Adrenal gland (tissue), 5 donors: ENCODE measurements around the gene PRTFDC1.

Experiments
- POLR2A ChIP-seq, 2 donors: fragments of 450-650 bp; IDR thresholded peaks; one replicate each; pipeline ENCODE4 v1.6.1; 2017; ENCODE audit warnings: antibody characterized with exemption in 2 of 2, mild to moderate bottlenecking in 2 of 2, moderate library complexity in 1 of 2
- TF ChIP-seq, protein P1 (sequence below), 6 experiments: fragments of 450-650 bp in 4 of 6; fragments of 200-600 bp in 2 of 6; sonication (generic) in 1 of 6; IDR thresholded peaks; 1 replicate in 5 of 6; 2 replicates in 1 of 6; pipeline versions ENCODE4 v1.5.1 to v1.8.0; 2016 to 2021; ENCODE audit warnings: antibody characterized with exemption in 6 of 6, mild to moderate bottlenecking in 2 of 6, moderate library complexity in 1 of 6
- donor health status: DM: no; HTN: no; CAD: no.

DNA sequence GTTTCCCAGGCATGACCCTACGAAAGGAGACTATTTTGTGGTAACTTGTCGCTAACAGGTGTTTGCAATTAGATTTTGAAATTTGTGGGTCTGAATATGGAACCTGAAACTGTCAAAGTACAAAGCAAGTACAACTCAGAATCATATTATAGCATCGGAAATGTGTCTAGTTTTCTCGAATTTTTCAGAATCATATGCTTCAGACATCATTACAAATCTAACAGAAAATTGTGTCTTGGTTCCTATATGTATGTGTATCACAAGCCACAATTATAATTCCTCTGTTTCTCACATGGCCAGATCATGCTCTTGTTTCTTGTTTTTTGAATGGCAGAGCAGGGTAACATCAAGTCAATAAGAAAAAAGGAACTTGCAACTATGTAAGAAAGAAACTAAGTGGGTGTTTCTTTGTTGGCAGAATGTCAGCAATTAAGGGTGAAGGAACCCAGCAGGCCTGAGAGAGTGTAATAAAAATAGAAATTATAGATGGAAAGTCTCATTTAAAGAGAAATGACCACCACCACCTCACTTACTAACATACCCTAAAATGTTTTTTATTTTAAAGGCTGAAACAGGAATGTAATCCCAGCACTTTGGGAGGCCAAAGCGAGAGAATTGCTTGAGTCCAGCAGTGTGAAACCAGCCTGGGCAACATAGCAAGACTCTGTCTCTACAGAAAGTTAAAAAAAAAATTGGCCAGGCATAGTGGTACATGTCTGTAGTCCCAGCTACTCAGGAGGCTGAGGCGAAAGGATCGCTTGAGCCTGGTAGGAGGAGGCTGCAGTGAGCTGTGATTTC lies 51.3 kb downstream of the PRTFDC1 start:
- TF ChIP-seq, protein P1, sequence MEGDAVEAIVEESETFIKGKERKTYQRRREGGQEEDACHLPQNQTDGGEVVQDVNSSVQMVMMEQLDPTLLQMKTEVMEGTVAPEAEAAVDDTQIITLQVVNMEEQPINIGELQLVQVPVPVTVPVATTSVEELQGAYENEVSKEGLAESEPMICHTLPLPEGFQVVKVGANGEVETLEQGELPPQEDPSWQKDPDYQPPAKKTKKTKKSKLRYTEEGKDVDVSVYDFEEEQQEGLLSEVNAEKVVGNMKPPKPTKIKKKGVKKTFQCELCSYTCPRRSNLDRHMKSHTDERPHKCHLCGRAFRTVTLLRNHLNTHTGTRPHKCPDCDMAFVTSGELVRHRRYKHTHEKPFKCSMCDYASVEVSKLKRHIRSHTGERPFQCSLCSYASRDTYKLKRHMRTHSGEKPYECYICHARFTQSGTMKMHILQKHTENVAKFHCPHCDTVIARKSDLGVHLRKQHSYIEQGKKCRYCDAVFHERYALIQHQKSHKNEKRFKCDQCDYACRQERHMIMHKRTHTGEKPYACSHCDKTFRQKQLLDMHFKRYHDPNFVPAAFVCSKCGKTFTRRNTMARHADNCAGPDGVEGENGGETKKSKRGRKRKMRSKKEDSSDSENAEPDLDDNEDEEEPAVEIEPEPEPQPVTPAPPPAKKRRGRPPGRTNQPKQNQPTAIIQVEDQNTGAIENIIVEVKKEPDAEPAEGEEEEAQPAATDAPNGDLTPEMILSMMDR (IDR thresholded peaks at IDR 0.05), result no peak
- no peak for TF ChIP-seq POLR2A (IDR thresholded peaks at IDR 0.05)
